Activated CD8-positive, alpha-beta T cell treated with anti-CD3 and anti-CD28 coated beads for 36 hours (primary cell): Measurements from ENCODE around the gene ITPRIPL2. TPM values are rescaled to one million over a fixed set of nuclear protein-coding genes. Genes with fewer than 3 reads are reported as not detected.

Experiments
- ATAC-seq: fragments of 200-7000 bp; cut with Tn5 transposase; one replicate; pipeline ENCODE4 v1.10.0; 2021; ENCODE audit warnings: mild to moderate bottlenecking, moderate library complexity
- CTCF ChIA-PET: fragments of 350-600 bp; sonication (Branson Sonifier 250); formaldehyde crosslinking; loops from one replicate; lab custom pipeline; 2021; ENCODE audit warnings: antibody characterized with exemption; lab: Charles Lee
- POLR2A ChIA-PET: fragments of 350-600 bp; sonication (Branson Sonifier 250); formaldehyde crosslinking; loops from one replicate; lab custom pipeline; 2021; ENCODE audit warnings: antibody characterized with exemption; lab: Charles Lee
- DNase-seq: peaks from one replicate; pipeline ENCODE4 v3.0.0-alpha.2; 2020
- H3K27ac Mint-ChIP-seq: one replicate; pipeline ENCODE4 v1.8.0; 2021; ENCODE audit warnings: mild to moderate bottlenecking, mixed read lengths
- H3K27me3 Mint-ChIP-seq: one replicate; pipeline ENCODE4 v1.8.0; 2021; ENCODE audit warnings: mixed read lengths
- H3K36me3 Mint-ChIP-seq: one replicate; pipeline ENCODE4 v1.8.0; 2021; ENCODE audit warnings: low read depth, mixed read lengths
- H3K4me1 Mint-ChIP-seq: one replicate; pipeline ENCODE4 v1.8.0; 2021; ENCODE audit warnings: low read depth, mixed read lengths
- H3K4me3 Mint-ChIP-seq: one replicate; pipeline ENCODE4 v1.8.0; 2021; ENCODE audit warnings: mild to moderate bottlenecking, moderate library complexity, mixed read lengths
- H3K9me3 Mint-ChIP-seq: one replicate; pipeline ENCODE4 v1.8.0; 2021; ENCODE audit warnings: mixed read lengths
- intact Hi-C: fragments of 100-400 bp; cut with micrococcal nuclease; formaldehyde crosslinking; loops from one replicate; pipeline ENCODE4 v1.10.0; 2022
- total RNA-seq, 2 experiments: library from RNA; stranded (reverse); gene quantifications; one replicate each; pipeline ENCODE4 v1.2.3, GENCODE V29; 2021
- TF ChIP-seq, protein P1 (sequence below): fragments of 200-600 bp; IDR thresholded peaks from one replicate; pipeline ENCODE4 v1.8.0; 2022; ENCODE audit warnings: antibody characterized with exemption, mild to moderate bottlenecking

Gene ITPRIPL2
- total RNA-seq, 2 experiments from 2014 or later = 1.3 to 1.9 TPM

DNA sequence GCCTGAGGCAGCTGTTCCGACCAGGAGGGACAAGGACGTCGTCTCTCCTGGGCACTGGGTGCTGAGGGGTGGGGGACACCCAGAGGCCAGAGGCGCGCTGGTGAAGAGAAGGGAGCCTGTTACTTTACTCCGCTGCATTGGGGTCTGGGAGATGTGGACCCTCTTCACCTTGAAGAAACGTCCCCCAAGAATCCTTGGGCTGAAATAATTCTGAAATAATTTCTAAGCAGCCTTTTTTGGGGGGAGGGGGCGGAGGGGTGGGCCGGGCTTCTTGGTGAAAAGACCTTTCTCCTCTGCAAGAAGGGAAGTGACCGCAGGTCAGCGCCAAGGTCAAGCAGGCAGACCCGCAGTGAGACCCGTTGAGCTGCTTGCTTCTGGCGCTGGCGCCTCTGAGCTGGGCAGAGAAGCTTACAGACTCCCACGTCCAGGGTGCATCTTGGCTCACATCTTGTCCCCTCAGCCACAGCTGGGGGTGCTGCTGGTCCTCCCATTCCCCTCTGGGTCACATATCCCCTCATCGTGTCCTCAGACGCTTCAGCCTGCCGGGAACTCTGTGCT lies 55.4 kb downstream of the ITPRIPL2 start:
- POLR2A ChIA-PET = no interaction called here

DNA sequence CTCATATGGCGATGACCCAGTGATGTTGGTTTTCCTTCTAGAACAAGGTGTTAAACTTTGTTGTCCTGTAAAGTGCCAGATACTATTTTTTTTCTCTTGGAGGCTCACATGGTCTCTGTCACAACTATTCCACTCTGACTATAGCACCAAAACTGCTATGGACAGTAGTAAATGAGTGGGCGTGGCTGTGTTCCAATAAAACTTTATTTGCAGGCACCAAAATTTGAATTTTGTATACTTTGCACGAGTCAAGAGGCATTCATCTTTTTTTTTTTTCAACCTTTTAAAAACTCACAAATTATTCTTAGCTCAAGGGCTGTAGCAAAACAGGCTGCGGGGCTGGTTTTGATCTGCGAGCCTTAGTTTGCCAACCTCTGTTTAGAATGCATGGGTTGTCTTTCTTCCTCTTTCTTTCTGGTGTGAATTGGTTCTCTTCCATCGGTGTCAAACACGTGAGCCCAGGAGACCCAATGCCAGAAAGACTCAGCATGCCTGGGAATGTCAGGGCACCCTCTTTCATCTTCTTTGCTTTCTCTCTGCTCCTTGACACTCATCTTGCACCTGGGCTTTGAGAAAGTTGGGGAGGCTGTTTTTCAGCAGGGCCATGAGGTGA lies 56.4 kb downstream of the ITPRIPL2 start:
- ChIA-PET POLR2A (no interaction called here), CTCF (interaction anchor here (1.0 kb wide), 1 partner anchor 8 kb away, joined by 3 read pairs; no protein-coding TSS in a partner anchor)
- Mint-ChIP-seq H3K36me3 (no peaks in the 10 kb centered on the region), H3K9me3 (no peaks in the 10 kb centered on the region), H3K4me1 (no peaks in the 10 kb centered on the region), H3K27me3 (peaks cover 14% of the 10 kb centered on the region), H3K27ac (no peak overlapping the region), H3K4me3 (no peak overlapping the region)
- TF ChIP-seq, protein P1, sequence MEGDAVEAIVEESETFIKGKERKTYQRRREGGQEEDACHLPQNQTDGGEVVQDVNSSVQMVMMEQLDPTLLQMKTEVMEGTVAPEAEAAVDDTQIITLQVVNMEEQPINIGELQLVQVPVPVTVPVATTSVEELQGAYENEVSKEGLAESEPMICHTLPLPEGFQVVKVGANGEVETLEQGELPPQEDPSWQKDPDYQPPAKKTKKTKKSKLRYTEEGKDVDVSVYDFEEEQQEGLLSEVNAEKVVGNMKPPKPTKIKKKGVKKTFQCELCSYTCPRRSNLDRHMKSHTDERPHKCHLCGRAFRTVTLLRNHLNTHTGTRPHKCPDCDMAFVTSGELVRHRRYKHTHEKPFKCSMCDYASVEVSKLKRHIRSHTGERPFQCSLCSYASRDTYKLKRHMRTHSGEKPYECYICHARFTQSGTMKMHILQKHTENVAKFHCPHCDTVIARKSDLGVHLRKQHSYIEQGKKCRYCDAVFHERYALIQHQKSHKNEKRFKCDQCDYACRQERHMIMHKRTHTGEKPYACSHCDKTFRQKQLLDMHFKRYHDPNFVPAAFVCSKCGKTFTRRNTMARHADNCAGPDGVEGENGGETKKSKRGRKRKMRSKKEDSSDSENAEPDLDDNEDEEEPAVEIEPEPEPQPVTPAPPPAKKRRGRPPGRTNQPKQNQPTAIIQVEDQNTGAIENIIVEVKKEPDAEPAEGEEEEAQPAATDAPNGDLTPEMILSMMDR = no peak
- DNase-seq = no peak
- intact Hi-C loops = no loop called here
- no peak for ATAC-seq

More for the DNA sequence above, 55.4 kb downstream of the ITPRIPL2 start:
- Mint-ChIP-seq H3K4me3 (no peak overlapping the region), H3K27me3 (peaks cover 13% of the 10 kb centered on the region), H3K27ac (no peak overlapping the region), H3K4me1 (no peaks in the 10 kb centered on the region), H3K36me3 (no peaks in the 10 kb centered on the region), H3K9me3 (no peaks in the 10 kb centered on the region)
- DNase-seq (no peak), ATAC-seq (no peak)
- intact Hi-C loops = loop anchor here (10.0 kb wide), 1 partner anchor 84 kb away; no protein-coding TSS in a partner anchor
- TF ChIP-seq, protein P1 = no peak
- CTCF ChIA-PET = interaction anchor here (1.0 kb wide), 1 partner anchor 9 kb away, joined by 3 read pairs; no protein-coding TSS in a partner anchor

Other genes with a start within 250 kb of the ITPRIPL2 start
- gene SMG1, start 187.6 kb upstream of the ITPRIPL2 start, total RNA-seq = 100 to 1,000 TPM; 103 to 108 TPM
- gene TMC7, start 130.0 kb upstream of the ITPRIPL2 start, total RNA-seq = not detected
- 10 to 100 TPM; 16.9 to 19.2 TPM for gene COQ7, start 46.4 kb upstream of the ITPRIPL2 start, total RNA-seq
- under 1 TPM in 1 of 2 experiments, not detected in 1; 0.59 TPM for gene SYT17, start 54.3 kb downstream of the ITPRIPL2 start, total RNA-seq
- not detected for gene CLEC19A, start 171.8 kb downstream of the ITPRIPL2 start, total RNA-seq